ENCODE results near the gene ACBD3.

The ACBD3 gene

DNA sequence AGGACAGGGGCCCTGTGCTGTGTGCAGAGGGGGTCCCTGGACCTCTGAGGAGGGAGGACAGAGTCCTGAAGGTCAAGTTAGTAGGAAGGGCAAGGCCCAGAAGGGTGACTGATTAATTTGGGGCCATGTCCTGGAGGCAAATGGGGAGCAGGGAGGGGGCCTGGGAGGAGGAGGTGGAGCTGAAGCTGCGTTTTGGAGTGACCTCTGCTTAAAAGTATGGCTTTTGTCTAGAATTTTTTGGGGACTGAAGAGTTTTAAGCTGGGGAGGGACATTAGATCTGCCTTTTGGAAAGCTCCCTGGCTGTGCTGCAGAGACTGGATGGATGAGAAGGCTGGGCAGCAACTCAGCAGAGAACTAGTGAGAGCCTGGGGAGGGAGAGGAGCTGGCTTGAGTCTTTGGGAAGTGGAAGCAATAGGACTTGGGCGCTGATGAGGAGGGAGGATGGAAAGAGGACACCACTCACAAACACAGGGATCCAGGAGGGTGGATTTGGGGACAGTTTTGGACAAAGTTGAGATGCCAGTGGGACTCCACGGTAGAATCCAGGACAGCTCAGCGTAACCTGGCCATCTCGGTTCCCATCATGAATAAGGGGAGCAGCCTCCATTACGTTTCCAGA lies 52.9 kb downstream of the ACBD3 start:
- DNase-seq: no peak

- no peak for DNase-seq
Observed at GRCh38 chr1:226132728-226133503, 53.6 kb downstream of the ACBD3 start.

- DNase-seq: no peak
Observed at GRCh38 chr1:226131639-226132038, 54.9 kb downstream of the ACBD3 start.

- no peak for DNase-seq
Observed at GRCh38 chr1:226129230-226129629, 57.3 kb downstream of the ACBD3 start.

DNA sequence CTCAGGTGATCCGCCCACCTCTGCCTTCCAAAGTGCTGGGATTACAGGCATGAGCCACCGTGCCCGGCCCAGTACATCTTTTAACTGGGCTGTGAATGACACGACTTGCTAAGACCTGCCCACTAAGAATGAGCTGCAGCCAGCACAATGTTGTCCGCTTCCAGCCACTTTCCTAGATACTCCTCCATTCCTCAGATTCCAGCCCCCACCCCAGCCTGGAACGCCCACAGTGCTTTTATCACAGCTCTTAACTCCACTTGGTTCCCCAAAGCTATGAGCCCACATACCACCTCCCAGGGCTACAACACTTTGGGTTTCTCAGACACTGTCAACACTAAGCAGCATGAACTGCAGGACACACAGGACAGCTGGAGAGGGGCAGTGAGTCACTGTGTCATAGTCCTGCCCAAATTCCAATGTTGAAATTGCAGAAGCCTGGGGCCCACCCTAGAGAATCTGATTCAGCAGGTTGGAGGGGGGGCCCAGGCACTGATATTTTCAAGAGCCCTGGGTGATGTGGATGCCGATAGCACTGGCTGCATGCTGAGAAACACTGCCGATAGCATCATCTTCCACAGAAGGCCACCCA lies 58.0 kb downstream of the ACBD3 start:
- no peak for DNase-seq

GRCh38 chr1:226126824-226127569 lies 59.5 kb downstream of the ACBD3 start:
- no peak for DNase-seq

DNA sequence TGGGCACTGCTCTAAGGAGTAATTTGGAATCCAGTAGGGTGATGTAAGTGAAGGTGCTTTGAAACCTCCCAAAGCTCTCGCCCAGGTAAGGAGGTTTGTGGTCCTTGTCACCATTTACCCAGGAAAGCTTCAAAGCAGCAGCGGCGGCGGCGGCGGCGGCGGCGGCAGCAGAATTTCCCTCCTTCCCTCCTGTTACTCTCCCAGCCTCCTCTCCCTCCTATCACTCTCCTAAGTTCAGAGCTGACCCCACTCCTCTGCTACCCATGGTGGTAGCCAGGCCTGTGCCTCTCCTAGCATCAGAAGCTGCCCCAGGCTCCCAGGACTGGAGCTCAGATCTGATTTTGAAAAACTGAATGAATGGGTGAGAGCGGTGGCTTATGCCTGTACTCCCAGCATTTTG lies 60.7 kb downstream of the ACBD3 start:
- no peak for DNase-seq

GRCh38 chr1:226125097-226125630 lies 61.4 kb downstream of the ACBD3 start:
- DNase-seq: peak in 1 of 2 experiments; percentile 55

DNA sequence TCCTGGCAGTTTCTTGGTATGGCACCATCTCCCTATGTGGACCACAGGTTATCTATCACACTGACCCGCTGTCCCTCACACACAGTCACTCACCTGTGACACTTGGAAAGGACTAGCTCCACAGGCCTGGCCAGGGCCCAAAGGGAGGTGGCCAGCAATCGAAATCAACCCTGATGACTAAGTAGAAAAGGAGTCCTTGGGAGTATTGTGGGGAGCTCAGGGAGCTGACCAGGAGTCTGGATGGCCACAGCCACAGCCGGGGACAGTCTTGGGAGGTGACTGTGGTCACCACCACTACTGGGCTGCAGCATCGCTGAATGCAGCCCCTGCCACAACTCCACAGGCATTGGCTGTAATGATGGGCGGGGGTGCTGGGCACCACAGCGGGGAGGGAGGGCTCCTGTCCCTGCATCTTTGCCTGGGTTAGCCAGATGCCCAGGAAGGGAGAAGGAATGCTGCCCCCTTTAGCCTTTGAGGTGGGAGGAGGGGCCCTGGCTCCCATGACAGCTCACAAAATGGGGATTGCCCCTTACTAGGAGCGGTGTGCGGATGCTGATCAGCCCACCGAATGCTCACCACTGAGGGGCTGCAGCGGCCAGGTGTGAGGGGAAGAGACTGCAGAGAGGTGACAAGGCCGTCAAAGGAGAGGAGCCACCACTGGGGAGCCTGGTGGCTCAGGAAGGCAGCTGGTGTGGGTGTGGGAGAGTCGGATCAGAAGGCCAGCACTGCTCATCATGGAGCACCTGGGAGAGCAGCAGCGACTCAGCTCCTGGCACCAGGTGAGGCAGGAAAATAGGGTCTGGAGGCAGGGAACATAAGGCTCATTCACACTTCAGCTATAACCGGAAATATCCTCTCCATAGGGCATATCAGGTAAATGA lies 62.7 kb downstream of the ACBD3 start:
- DNase-seq: no peak

DNA sequence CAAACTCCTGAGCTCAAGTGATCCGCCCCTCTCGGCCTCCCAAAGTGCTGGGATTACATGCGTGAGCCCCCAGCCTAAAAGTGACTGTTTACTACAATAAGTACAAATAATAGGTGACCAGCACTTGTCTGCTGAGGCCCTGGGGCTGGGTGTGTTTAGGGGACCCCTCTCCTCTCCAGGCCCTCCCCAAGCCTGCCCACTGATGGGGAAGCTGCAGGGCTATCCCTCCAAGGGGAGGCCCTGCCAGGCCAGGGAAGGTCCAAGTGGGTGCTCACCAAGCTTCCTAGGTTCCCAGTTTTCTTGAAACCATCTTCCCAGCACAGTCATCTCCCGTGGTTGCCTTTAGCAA lies 63.4 kb downstream of the ACBD3 start:
- no peak for DNase-seq

- DNase-seq: peak in 1 of 2 experiments; percentile 11
Observed at GRCh38 chr1:226121587-226122400, 64.7 kb downstream of the ACBD3 start.

DNA sequence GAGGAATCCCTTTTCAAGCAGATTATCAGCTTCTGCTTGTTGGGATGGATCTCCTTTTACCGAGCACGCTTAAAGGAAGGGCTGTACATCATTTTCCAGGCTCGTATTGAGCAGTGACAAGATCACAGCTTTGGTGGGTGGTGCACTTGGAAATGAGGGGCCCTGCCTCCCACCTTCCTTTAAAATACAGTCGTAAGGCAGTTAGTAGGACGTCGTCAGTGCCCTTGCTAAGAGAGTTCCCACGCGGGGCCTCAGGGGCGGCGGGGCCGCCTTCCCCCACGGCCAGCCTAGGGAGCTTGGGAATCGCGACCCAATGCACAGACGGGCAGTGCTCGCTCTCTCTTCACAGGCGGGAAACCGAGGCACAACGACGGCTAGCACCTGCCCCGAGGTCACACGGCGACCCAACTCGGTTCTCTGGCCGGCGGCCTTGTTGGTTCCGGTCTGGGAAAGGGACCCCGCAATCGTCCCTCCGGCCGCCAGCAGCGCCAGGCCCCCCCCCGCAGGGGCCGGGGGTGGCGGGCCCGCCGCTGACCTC lies 65.4 kb downstream of the ACBD3 start:
- no peak for DNase-seq

- DNase-seq: no peak
Observed at GRCh38 chr1:226120398-226120797, 66.1 kb downstream of the ACBD3 start.

DNA sequence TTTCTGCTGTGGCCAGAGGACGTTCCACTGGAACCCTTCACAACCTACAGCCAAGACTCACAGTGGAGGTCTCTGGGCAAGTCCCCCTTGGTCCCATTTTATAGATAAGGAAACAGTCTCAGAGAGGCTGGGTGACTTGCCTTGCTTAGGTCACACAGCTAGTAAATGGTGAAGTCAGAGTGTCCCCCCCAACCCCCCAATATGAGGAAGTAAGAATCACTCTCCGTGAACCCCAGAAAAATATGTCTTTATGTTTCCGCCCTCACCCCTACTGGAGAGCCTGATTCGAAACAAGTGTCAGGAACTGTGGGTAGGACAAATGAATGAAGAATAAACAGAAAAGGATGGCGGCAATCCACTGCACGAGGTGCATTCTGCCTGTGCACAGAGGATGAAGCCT lies 67.4 kb downstream of the ACBD3 start:
- DNase-seq: no peak

DNA sequence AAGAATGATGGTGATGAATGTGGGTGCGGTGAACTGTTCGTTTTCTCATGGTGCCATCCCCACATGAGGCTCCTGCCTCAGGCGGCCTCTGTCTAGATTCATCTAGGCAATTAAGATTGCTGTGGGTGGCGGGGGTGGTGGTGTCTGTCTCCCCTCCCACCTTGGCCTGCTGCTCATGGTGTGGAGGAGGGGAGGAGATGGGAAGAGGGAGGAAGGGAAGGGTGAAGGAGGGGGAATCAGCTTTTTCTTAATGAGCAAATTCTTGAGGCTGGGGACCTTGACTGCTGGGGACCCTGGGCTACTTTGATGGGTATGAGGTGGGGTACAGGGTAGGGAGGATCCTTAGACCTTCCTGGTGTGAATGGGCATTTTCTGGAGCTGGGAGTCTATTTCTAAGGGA lies 68.2 kb downstream of the ACBD3 start:
- no peak for DNase-seq

GRCh38 chr1:226117330-226117729 lies 69.2 kb downstream of the ACBD3 start:
- DNase-seq: no peak

DNA sequence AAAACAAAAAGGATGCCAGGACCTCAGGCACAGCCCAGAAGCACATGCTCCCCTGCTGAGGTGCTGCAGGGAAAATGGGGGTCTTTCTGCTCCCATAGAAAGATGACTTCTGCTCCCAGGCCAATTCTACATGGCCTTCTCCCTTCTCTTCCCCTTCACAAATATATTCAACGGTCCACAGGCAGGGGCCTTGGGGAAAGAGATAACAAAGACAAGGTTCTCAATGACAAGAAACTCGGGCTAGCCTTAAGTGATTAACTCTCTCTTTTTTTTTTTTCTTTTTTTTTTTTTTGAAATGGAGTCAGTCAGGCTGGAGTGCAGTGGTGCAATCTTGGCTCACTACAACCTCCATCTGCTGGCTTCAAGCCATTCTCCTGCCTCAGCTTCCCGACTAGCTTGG lies 69.9 kb downstream of the ACBD3 start:
- DNase-seq: no peak

- DNase-seq: no peak
Observed at GRCh38 chr1:226112626-226113025, 73.9 kb downstream of the ACBD3 start.

DNA sequence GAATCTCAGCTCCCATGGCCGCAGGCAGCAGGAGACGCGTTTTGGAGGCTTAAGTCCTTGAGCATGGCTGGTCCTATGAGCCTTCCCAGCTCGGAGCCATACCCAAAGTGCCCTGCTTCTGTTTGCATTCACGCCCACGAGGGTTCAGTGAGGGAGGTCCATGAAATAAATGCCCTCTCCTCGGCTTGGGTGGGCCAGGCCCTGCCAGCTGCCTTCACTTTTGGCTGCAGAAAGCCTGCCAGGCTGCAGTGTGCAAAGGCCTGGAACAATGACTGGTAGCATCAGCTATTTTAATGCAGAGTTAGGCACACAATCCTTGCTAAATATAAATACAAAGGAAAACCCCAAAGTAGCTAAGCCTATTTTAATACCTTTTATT lies 74.7 kb downstream of the ACBD3 start:
- no peak for DNase-seq

DNA sequence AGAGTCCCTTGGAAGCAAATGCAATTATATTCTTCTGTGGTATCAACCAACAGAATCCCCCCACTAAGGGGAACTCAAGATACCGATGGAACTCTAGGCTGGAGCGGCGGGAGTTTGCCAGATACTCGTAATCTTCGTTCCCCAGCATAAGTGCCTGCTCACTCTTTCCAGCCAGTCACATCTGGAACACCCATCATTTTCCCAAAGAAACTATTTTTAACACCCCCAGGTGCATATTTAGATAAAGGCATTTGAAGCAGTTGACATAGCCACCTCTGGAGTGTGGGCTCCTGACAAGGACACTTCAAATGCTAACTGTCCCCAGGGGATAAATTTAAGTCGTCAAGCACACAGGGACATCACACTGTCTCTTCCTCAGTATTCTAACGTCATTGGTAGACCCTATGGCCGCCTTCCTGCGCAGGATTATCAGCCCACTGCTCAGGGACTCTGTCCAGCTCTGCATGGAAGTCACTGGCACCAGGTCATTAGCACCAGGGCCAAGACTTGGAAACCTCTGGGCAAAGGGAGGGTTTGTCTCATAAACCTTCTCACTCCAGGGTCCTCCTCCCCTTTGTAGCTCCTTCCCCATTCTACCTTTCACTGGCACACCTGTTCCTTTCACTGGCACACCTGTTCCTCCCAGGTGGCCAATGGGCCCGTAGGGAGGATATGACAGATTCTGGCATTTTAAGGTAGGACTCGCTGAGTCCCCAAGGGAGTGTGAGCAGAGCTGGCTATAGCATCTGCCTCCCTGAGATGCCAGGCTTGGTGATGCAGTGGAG lies 75.3 kb downstream of the ACBD3 start:
- peak in 1 of 2 experiments; percentile 3 for DNase-seq

All from NCI-H187 (cell line).